DMS153 (cell line): ENCODE results near the gene KRTAP24-1.

Experiments used
- DNase-seq: peaks from one replicate; lab custom pipeline; 2025; lab: John Stamatoyannopoulos, UW

The KRTAP24-1 gene

GRCh38 chr21:30234643-30235042 lies 48.1 kb downstream of the KRTAP24-1 start:
- no peak for DNase-seq

- DNase-seq: no peak
These were observed 48.7 kb downstream of the KRTAP24-1 start for GRCh38 chr21:30234050-30234449.

- no peak for DNase-seq
These were observed 49.3 kb downstream of the KRTAP24-1 start for GRCh38 chr21:30233228-30234020.

GRCh38 chr21:30232011-30232410 lies 50.7 kb downstream of the KRTAP24-1 start:
- no peak for DNase-seq
